Measurements from ENCODE around the gene PIP5K1C. TPM values are rescaled to one million over a fixed set of nuclear protein-coding genes. Genes with fewer than 3 reads are reported as not detected.
A peak's percentile ranks its signal among the peaks of the same experiment; 100 is the strongest.

Gene PIP5K1C
- total and polyA plus RNA-seq, 9 of the 15 experiments (the other 6 are each of a cell fraction or from before 2014, with no cell fraction given): 0.38 to 22.1 (median 4.1) TPM

GRCh38 chr19:3668331-3669081, 31.8 kb downstream of the PIP5K1C start:
- Histone ChIP-seq H3K27ac (ENCODE audit: extremely low read depth, low read depth, low read length) (peak overlapping the region; percentile 96; the same call in 1 of the 3 replicates), H3K36me3 (ENCODE audit: control insufficient read depth, insufficient read depth, low read length) (peaks cover 34% of the 10 kb centered on the region; the same call in 2 of the 3 replicates), H3K4me1 (replicated peaks in 1 of 2; ENCODE audit: control insufficient read depth in 2 of 2, insufficient read depth in 2 of 2, low read length in 2 of 2) (peaks cover 34 to 87% of the 10 kb centered on the region in 2 experiments), H3K79me2 (ENCODE audit: control insufficient read depth, insufficient read depth, low read length) (peaks cover 49% of the 10 kb centered on the region), H2AFZ (ENCODE audit: low read depth, low read length) (no peak overlapping the region), H3K9me3 (replicated peaks; ENCODE audit: control insufficient read depth, insufficient read depth, low read depth, low read length) (no peaks in the 10 kb centered on the region), H3K27me3 (ENCODE audit: control insufficient read depth in 2 of 2, insufficient read depth in 2 of 2, low read length in 2 of 2) (no peaks in the 10 kb centered on the region), H3K4me3 (no peak overlapping the region), H3K9ac (ENCODE audit: insufficient read depth in 1 of 2, low read depth in 2 of 2, low read length in 2 of 2) (peak overlapping the region in 1 of 2 experiments; percentile 90; a peak in 2 of 4 replicates), H3K9me1 (ENCODE audit: control insufficient read depth, insufficient read depth, low read length) (no peaks in the 10 kb centered on the region), H3K4me2 (ENCODE audit: insufficient read depth, low read length) (no peak overlapping the region), H4K20me1 (replicated peaks; ENCODE audit: control insufficient read depth, insufficient read depth, low read length) (peaks cover 11% of the 10 kb centered on the region; the same call in 1 of the 2 replicates)
- BruUV-seq (replicated peaks): no TSS peak
- intact Hi-C loops (cut with micrococcal nuclease): loop anchor here (2.0 kb wide), 1 partner anchor 32 kb away; the partner anchor contains the start of gene PIP5K1C
- ChIA-PET POLR2A (interaction anchor here (0.7 to 1.3 kb wide), 3 partner anchors 22 to 40 kb away, joined by 3 read pairs; partner anchors contain the start of gene TJP3), CTCF (ENCODE audit: low intra/inter-chr PET ratio) (interaction anchor here (1.0 kb wide), 1 partner anchor 38 kb away, joined by 3 read pairs; no protein-coding TSS in a partner anchor)
- ATAC-seq: no peak
- no peak for FAIRE-seq
- DNase-seq (ENCODE audit: extremely low read depth in 1 of 4, low spot score in 3 of 4): peak in 1 of 4 experiments; percentile 31
- WGBS (ENCODE audit: insufficient coverage, low coverage, missing lambda C conversion rate): 91% methylated on average over 21 of the region's 34 CpGs
- in situ Hi-C loops (cut with MboI): no loop called here
- TF ChIP-seq ZNF639 (CRISPR knock-in tag; conservative IDR thresholded peaks at IDR 0.05 in 1 of 2, IDR thresholded peaks at IDR 0.05 in 1 of 2) (no peak), RHOXF2B (CRISPR knock-in tag; conservative IDR thresholded peaks at IDR 0.05) (no peak), ZNF507 (tag; conservative IDR thresholded peaks at IDR 0.05) (no peak), NRF1 (conservative IDR thresholded peaks at IDR 0.05 in 1 of 2, IDR thresholded peaks at IDR 0.05 in 1 of 2) (no peak), ZNF23 (CRISPR knock-in tag; IDR thresholded peaks at IDR 0.05) (no peak), ETS2 (tag; IDR thresholded peaks at IDR 0.05; ENCODE audit: borderline replicate concordance, poor library complexity, severe bottlenecking) (no peak), ZZZ3 (IDR thresholded peaks at IDR 0.05) (no peak), ZNF583 (CRISPR knock-in tag; IDR thresholded peaks at IDR 0.05) (no peak), EGR1 (conservative IDR thresholded peaks at IDR 0.05) (peak; percentile 48; the same call in 1 of the 2 replicates)
- TF ChIP-seq, protein P1, sequence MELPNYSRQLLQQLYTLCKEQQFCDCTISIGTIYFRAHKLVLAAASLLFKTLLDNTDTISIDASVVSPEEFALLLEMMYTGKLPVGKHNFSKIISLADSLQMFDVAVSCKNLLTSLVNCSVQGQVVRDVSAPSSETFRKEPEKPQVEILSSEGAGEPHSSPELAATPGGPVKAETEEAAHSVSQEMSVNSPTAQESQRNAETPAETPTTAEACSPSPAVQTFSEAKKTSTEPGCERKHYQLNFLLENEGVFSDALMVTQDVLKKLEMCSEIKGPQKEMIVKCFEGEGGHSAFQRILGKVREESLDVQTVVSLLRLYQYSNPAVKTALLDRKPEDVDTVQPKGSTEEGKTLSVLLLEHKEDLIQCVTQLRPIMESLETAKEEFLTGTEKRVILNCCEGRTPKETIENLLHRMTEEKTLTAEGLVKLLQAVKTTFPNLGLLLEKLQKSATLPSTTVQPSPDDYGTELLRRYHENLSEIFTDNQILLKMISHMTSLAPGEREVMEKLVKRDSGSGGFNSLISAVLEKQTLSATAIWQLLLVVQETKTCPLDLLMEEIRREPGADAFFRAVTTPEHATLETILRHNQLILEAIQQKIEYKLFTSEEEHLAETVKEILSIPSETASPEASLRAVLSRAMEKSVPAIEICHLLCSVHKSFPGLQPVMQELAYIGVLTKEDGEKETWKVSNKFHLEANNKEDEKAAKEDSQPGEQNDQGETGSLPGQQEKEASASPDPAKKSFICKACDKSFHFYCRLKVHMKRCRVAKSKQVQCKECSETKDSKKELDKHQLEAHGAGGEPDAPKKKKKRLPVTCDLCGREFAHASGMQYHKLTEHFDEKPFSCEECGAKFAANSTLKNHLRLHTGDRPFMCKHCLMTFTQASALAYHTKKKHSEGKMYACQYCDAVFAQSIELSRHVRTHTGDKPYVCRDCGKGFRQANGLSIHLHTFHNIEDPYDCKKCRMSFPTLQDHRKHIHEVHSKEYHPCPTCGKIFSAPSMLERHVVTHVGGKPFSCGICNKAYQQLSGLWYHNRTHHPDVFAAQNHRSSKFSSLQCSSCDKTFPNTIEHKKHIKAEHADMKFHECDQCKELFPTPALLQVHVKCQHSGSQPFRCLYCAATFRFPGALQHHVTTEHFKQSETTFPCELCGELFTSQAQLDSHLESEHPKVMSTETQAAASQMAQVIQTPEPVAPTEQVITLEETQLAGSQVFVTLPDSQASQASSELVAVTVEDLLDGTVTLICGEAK (IDR thresholded peaks at IDR 0.05): no peak
- TF ChIP-seq, protein P1 (CRISPR knock-in tag; IDR thresholded peaks at IDR 0.05): 0 out of 2 replicates have a peak, but pooled peaks have one; percentile 18
